Caki2 (cell line): ENCODE data around the gene HIP1. TPM values are rescaled to one million over a fixed set of nuclear protein-coding genes. Genes with fewer than 3 reads are reported as not detected.
"Not testable (repeated sequence)": the region's sequence is repeated elsewhere in the genome, so short reads cannot be mapped to it uniquely, and the experiment has no call there.

ENCODE experiments used
- DNase-seq: peaks from one replicate; pipeline ENCODE4 v3.0.0-alpha.2; 2015; ENCODE audit warnings: low read depth
- in situ Hi-C: cut with HindIII; loops from 2 replicates; pipeline ENCODE4 v1.10.0; 2016; ENCODE audit warnings: low sequenced_read_pairs, low pct_unique_long_range_greater_than_20kb, mixed read lengths
- total RNA-seq: library from RNA; depleted of rRNA; stranded (reverse); fragments of >200 nt; shearing (Covaris generic); gene quantifications from 2 replicates; pipeline ENCODE4 v1.2.3, GENCODE V29; 2014; ENCODE audit warnings: low replicate concordance; rRNA removed

HIP1 gene
- total RNA-seq, 1 experiment from 2014 or later = 25.3 TPM

- in situ Hi-C loops = no loop called here
- DNase-seq = peak; percentile 8
Observed at GRCh38 chr7:75531359-75531821, 207.4 kb downstream of the HIP1 start.

GRCh38 chr7:75527224-75527722 is 211.5 kb downstream of the HIP1 start:
- DNase-seq, in situ Hi-C loops: not testable (repeated sequence)

GRCh38 chr7:75521727-75522126 is 217.0 kb downstream of the HIP1 start:
- DNase-seq, in situ Hi-C loops: not testable (repeated sequence)

GRCh38 chr7:75518842-75519241 is 219.9 kb downstream of the HIP1 start:
- in situ Hi-C loops, DNase-seq: not testable (repeated sequence)

GRCh38 chr7:75509033-75509432 is 229.7 kb downstream of the HIP1 start:
- in situ Hi-C loops, DNase-seq: not testable (repeated sequence)

GRCh38 chr7:75492020-75492419 is 246.7 kb downstream of the HIP1 start, which contains the start of gene SPDYE5:
Gene SPDYE5 (plus strand): TSS chr7:75492320. CDS start chr7:75494048, 1,728 bp downstream.
- in situ Hi-C loops, DNase-seq: not testable (repeated sequence)

- in situ Hi-C loops = not testable (repeated sequence)
- DNase-seq = peak; percentile 81
Observed at GRCh38 chr7:75485979-75486643, 252.6 kb downstream of the HIP1 start, which contains the start of gene POM121C. Gene POM121C (minus strand): TSS chr7:75486299. CDS start chr7:75441496, 44,803 bp downstream.

- in situ Hi-C loops = not testable (repeated sequence)
- DNase-seq = peak; percentile 19
Observed at GRCh38 chr7:75485355-75485978, 253.3 kb downstream of the HIP1 start.

Other genes starting within 250 kb of the HIP1 start
- not detected in 2 replicates for gene SPDYE5, start 246.6 kb downstream of the HIP1 start, total RNA-seq
- gene CCL26, start 33.3 kb upstream of the HIP1 start, total RNA-seq = not detected in 2 replicates
- not detected in 2 replicates for gene CCL24, start 74.9 kb upstream of the HIP1 start, total RNA-seq
- 19.8 and 21.8 TPM in 2 replicates for gene RHBDD2, start 140.1 kb upstream of the HIP1 start, total RNA-seq
- gene POR, start 176.2 kb upstream of the HIP1 start, total RNA-seq = 94.8 and 144 TPM in 2 replicates